Peyer's patch (tissue), 4 donors: ENCODE measurements around the gene LRRC75B.

Experiments used
- POLR2A ChIP-seq, 2 donors: fragments of 450-650 bp; IDR thresholded peaks; one replicate each; pipeline ENCODE4 v1.5.1; 2017; ENCODE audit warnings: antibody characterized with exemption in 2 of 2, mild to moderate bottlenecking in 2 of 2, moderate library complexity in 2 of 2
- TF ChIP-seq, protein P1 (sequence below), 6 experiments: fragments of 450-650 bp in 4 of 6; fragments of 200-600 bp in 2 of 6; sonication (generic) in 1 of 6; IDR thresholded peaks; one replicate each; pipeline ENCODE4 v1.5.1; 2017 to 2019; ENCODE audit warnings: antibody characterized with exemption in 6 of 6, mild to moderate bottlenecking in 3 of 6, moderate library complexity in 1 of 6

DNA sequence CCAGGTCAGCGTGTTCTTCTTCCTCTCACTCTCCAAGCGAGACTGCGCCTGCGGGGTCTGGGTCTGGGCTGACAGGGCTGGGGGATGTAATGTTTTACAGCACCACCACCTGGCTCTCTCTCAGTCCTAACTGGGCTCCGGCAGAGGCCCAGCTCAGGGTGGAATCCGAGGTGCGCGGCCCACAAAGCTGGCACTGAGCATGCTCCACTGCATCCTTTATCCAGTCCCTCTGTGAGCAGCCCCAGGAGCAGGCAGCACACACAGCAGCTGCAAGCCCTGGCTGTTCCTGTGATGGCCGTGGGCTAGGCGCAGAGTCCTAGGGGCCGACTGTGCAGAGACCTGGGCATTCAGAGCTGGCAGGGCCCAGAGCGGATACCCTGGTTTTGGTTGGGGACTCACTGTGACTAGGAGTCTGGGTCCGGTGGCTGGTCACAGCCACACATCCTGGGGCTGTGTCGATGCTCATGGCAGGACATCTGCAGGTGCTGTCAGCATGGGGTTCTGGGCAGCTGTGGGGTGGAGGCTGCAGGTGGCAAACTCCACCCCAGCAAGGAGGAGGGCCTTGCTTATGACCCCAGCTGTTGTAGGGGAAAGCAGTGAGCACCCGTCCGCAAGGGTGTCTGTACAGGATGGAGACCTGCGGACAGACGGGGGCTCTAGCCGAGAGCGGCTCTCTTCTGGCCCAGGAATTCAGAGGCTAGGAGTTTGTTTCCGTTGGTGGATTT, 4.0 kb downstream of the LRRC75B start:
- TF ChIP-seq POLR2A (IDR thresholded peaks at IDR 0.05) = no peak
- TF ChIP-seq, protein P1, sequence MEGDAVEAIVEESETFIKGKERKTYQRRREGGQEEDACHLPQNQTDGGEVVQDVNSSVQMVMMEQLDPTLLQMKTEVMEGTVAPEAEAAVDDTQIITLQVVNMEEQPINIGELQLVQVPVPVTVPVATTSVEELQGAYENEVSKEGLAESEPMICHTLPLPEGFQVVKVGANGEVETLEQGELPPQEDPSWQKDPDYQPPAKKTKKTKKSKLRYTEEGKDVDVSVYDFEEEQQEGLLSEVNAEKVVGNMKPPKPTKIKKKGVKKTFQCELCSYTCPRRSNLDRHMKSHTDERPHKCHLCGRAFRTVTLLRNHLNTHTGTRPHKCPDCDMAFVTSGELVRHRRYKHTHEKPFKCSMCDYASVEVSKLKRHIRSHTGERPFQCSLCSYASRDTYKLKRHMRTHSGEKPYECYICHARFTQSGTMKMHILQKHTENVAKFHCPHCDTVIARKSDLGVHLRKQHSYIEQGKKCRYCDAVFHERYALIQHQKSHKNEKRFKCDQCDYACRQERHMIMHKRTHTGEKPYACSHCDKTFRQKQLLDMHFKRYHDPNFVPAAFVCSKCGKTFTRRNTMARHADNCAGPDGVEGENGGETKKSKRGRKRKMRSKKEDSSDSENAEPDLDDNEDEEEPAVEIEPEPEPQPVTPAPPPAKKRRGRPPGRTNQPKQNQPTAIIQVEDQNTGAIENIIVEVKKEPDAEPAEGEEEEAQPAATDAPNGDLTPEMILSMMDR (IDR thresholded peaks at IDR 0.05) = no peak
